C4-2B (cell line): Measurements from ENCODE around the gene PAAF1.
"Not testable (repeated sequence)": the region's sequence is repeated elsewhere in the genome, so short reads cannot be mapped to it uniquely, and the experiment has no call there.

Source experiments
- H3K27ac ChIP-seq: fragments of 450-650 bp; 2 replicates; pipeline ENCODE4 v1.5.1; 2017
- CTCF ChIP-seq: fragments of 450-650 bp; conservative IDR thresholded peaks from 2 replicates; pipeline ENCODE4 v1.5.1; 2017; ENCODE audit warnings: mild to moderate bottlenecking
- ZFX ChIP-seq: fragments of 450-650 bp; IDR thresholded peaks from 2 replicates; pipeline ENCODE4 v1.6.1; 2017

Gene PAAF1

GRCh38 chr11:73931951-73932350, 55.2 kb downstream of the PAAF1 start:
- TF ChIP-seq CTCF (no peak), ZFX (no peak)
- H3K27ac ChIP-seq: no peak overlapping the region

- H3K27ac ChIP-seq: no peak overlapping the region
Observed at GRCh38 chr11:73932781-73933180, 56.0 kb downstream of the PAAF1 start.

GRCh38 chr11:73936047-73936446, 59.2 kb downstream of the PAAF1 start:
- not testable (repeated sequence) for H3K27ac ChIP-seq

More at GRCh38 chr11:73932781-73933180, 56.0 kb downstream of the PAAF1 start:
- TF ChIP-seq CTCF (no peak), ZFX (no peak)

GRCh38 chr11:73939096-73939495, 62.3 kb downstream of the PAAF1 start:
- TF ChIP-seq ZFX (no peak), CTCF (no peak)
- H3K27ac ChIP-seq: no peak overlapping the region

GRCh38 chr11:73940801-73941570, 64.2 kb downstream of the PAAF1 start:
- H3K27ac ChIP-seq: no peak overlapping the region
- TF ChIP-seq CTCF (no peak), ZFX (no peak)

- H3K27ac ChIP-seq: no peak overlapping the region
- TF ChIP-seq ZFX: no peak
- no peak for TF ChIP-seq CTCF
Observed at GRCh38 chr11:73942010-73942409, 65.2 kb downstream of the PAAF1 start.

- H3K27ac ChIP-seq: no peak overlapping the region
- TF ChIP-seq CTCF (no peak), ZFX (no peak)
Observed at GRCh38 chr11:73944085-73944484, 67.3 kb downstream of the PAAF1 start.

- H3K27ac ChIP-seq: no peak overlapping the region
- no peak for TF ChIP-seq ZFX
- TF ChIP-seq CTCF: no peak
Observed at GRCh38 chr11:73944901-73945300, 68.1 kb downstream of the PAAF1 start.
